Activated CD4-positive, CD25-positive, alpha-beta regulatory T cell (primary cell): ENCODE data around the gene SCG2.
"Not testable (repeated sequence)": the region's sequence is repeated elsewhere in the genome, so short reads cannot be mapped to it uniquely, and the experiment has no call there.

Experiments
- DNase-seq, 4 experiments: peaks; one replicate each; lab custom pipeline; 2025; lab: John Stamatoyannopoulos, UW

The SCG2 gene

GRCh38 chr2:223612501-223612900 lies 10.3 kb upstream of the SCG2 start:
- no peak for DNase-seq

GRCh38 chr2:223611061-223611460 lies 8.9 kb upstream of the SCG2 start:
- no peak for DNase-seq

- no peak for DNase-seq
These were observed 5.3 kb upstream of the SCG2 start for GRCh38 chr2:223607476-223607875.

GRCh38 chr2:223606946-223607345 lies 4.8 kb upstream of the SCG2 start:
- no peak for DNase-seq

GRCh38 chr2:223604231-223604630 lies 2.1 kb upstream of the SCG2 start:
- no peak for DNase-seq

GRCh38 chr2:223602972-223603371 lies 811 bp upstream of the SCG2 start:
- no peak for DNase-seq

- no peak for DNase-seq
These were observed 1.1 kb downstream of the SCG2 start for GRCh38 chr2:223601018-223601417.

- DNase-seq: no peak
These were observed 2.4 kb downstream of the SCG2 start for GRCh38 chr2:223599640-223600380.

- DNase-seq: no peak
These were observed 3.0 kb downstream of the SCG2 start for GRCh38 chr2:223598994-223599639.

GRCh38 chr2:223597076-223597475 lies 5.1 kb downstream of the SCG2 start:
- DNase-seq: no peak

- no peak for DNase-seq
These were observed 6.0 kb downstream of the SCG2 start for GRCh38 chr2:223596208-223596607.

- DNase-seq: no peak
These were observed 7.3 kb downstream of the SCG2 start for GRCh38 chr2:223594831-223595230.

- DNase-seq: no peak
These were observed 7.9 kb downstream of the SCG2 start for GRCh38 chr2:223594259-223594658.

GRCh38 chr2:223592689-223593088 lies 9.5 kb downstream of the SCG2 start:
- not testable (repeated sequence) for DNase-seq

GRCh38 chr2:223591596-223591995 lies 10.6 kb downstream of the SCG2 start:
- DNase-seq: no peak

- DNase-seq: no peak
These were observed 11.2 kb downstream of the SCG2 start for GRCh38 chr2:223590964-223591363.

- DNase-seq: no peak
These were observed 12.3 kb downstream of the SCG2 start for GRCh38 chr2:223589901-223590300.

- no peak for DNase-seq
These were observed 13.9 kb downstream of the SCG2 start for GRCh38 chr2:223588251-223588650.

- no peak for DNase-seq
These were observed 14.9 kb downstream of the SCG2 start for GRCh38 chr2:223587301-223587700.

GRCh38 chr2:223586261-223586660 lies 15.9 kb downstream of the SCG2 start:
- DNase-seq: no peak

- DNase-seq: no peak
These were observed 16.5 kb downstream of the SCG2 start for GRCh38 chr2:223585666-223586065.

- DNase-seq: no peak
These were observed 20.2 kb downstream of the SCG2 start for GRCh38 chr2:223582001-223582400.

GRCh38 chr2:223580951-223581350 lies 21.2 kb downstream of the SCG2 start:
- DNase-seq: no peak

- DNase-seq: no peak
These were observed 23.3 kb downstream of the SCG2 start for GRCh38 chr2:223578846-223579245.
